Endothelial cell of umbilical vein (primary cell): ENCODE data around the gene SH3BP5L. TPM values are rescaled to one million over a fixed set of nuclear protein-coding genes. Genes with fewer than 3 reads are reported as not detected.

Experiments
- BruUV-seq: library from RNA; stranded (reverse); fragments of 400-500 nt; replicated peaks from 2 replicates; lab custom pipeline; 2021; lab: Mats Ljungman, UMichigan
- CTCF ChIA-PET: fragments of 300-600, 350-600 bp; sonication (Branson Sonifier 250); formaldehyde crosslinking; loops from one replicate; lab custom pipeline; 2021; ENCODE audit warnings: antibody characterized with exemption, inconsistent platforms; lab: Charles Lee
- POLR2A ChIA-PET: fragments of 300-600, 350-600 bp; sonication (Branson Sonifier 250); formaldehyde crosslinking; loops from one replicate; lab custom pipeline; 2021; ENCODE audit warnings: antibody characterized with exemption, inconsistent platforms; lab: Charles Lee
- DNase-seq: peaks from one replicate; pipeline ENCODE4 v3.0.0-alpha.2; 2011; ENCODE audit warnings: low read depth, low spot score
- FAIRE-seq: peaks from 2 replicates; lab custom pipeline; 2011; peaks lifted over from hg19 to GRCh38; lab: Jason Lieb, UNC
- H2AFZ ChIP-seq: 2 replicates; pipeline ENCODE4 v1.6.0; 2012; ENCODE audit warnings: low read depth, low read length, control low read depth, inconsistent platforms
- H3K27ac ChIP-seq: 2 replicates; pipeline ENCODE4 v1.5.1; 2011; ENCODE audit warnings: low read depth, mild to moderate bottlenecking, control low read depth, low read length, moderate library complexity; ENCODE audit not compliant: insufficient read depth
- H3K27me3 ChIP-seq, 2 experiments: 2 replicates each; pipeline versions ENCODE4 v1.6.0 to v1.6.1; 2011; ENCODE audit warnings: low read length in 2 of 2, mixed read lengths in 1 of 2; ENCODE audit not compliant: control insufficient read depth in 2 of 2, insufficient read depth in 2 of 2
- H3K36me3 ChIP-seq, 2 experiments: 2 replicates in 1 of 2; 3 replicates in 1 of 2; pipeline ENCODE4 v1.5.1; 2011; ENCODE audit warnings: low read length in 2 of 2, mild to moderate bottlenecking in 1 of 2, moderate library complexity in 1 of 2; ENCODE audit not compliant: control insufficient read depth in 2 of 2, insufficient read depth in 2 of 2; ENCODE audit errors: extremely low read depth in 1 of 2
- H3K4me1 ChIP-seq: 3 replicates; pipeline ENCODE4 v1.5.1; 2011; ENCODE audit warnings: mild to moderate bottlenecking, low read length; ENCODE audit not compliant: control insufficient read depth, insufficient read depth; ENCODE audit errors: extremely low read depth
- H3K4me2 ChIP-seq: 2 replicates; pipeline ENCODE4 v1.6.1; 2011; ENCODE audit warnings: low read length, control low read depth, mixed read lengths; ENCODE audit not compliant: insufficient read depth
- H3K4me3 ChIP-seq, 3 experiments: fragments of 200-600 bp in 1 of 3; sonication (generic), shearing (Covaris generic) in 1 of 3; replicated peaks in 1 of 3; 2 replicates each; pipeline ENCODE4 v1.5.1; 2011 to 2016; ENCODE audit warnings: control low read depth in 3 of 3, low read length in 3 of 3, mild to moderate bottlenecking in 2 of 3, inconsistent platforms in 1 of 3, low read depth in 1 of 3, moderate library complexity in 1 of 3; ENCODE audit not compliant: insufficient read depth in 1 of 3
- H3K79me2 ChIP-seq: 2 replicates; pipeline ENCODE4 v1.6.0; 2012; ENCODE audit warnings: low read length, inconsistent platforms; ENCODE audit not compliant: control insufficient read depth, insufficient read depth
- H3K9ac ChIP-seq: replicated peaks from 2 replicates; pipeline ENCODE3; 2011; ENCODE audit warnings: low read length, control low read depth; ENCODE audit not compliant: insufficient read depth; ENCODE audit errors: extremely low read depth
- H3K9me1 ChIP-seq: replicated peaks from 3 replicates; pipeline ENCODE4 v1.6.0; 2011; ENCODE audit warnings: mild to moderate bottlenecking, low read length; ENCODE audit not compliant: control insufficient read depth, insufficient read depth; ENCODE audit errors: extremely low read depth
- H3K9me3 ChIP-seq: replicated peaks from 2 replicates; pipeline ENCODE4 v1.5.1; 2012; ENCODE audit warnings: low read length, inconsistent platforms; ENCODE audit not compliant: control insufficient read depth, insufficient read depth
- H4K20me1 ChIP-seq: replicated peaks from 2 replicates; pipeline ENCODE3; 2011; ENCODE audit warnings: mild to moderate bottlenecking, low read length; ENCODE audit not compliant: control insufficient read depth, insufficient read depth; ENCODE audit errors: extremely low read depth
- CTCF ChIP-seq, 2 donors: IDR thresholded peaks; 1 replicate in 1 of 2; 2 replicates in 1 of 2; pipeline ENCODE4 v1.5.1; 2011; ENCODE audit warnings: low read length in 2 of 2, mild to moderate bottlenecking in 2 of 2, moderate library complexity in 2 of 2, control low read depth in 1 of 2, inconsistent platforms in 1 of 2, low read depth in 1 of 2; ENCODE audit not compliant: insufficient read depth in 1 of 2; ENCODE audit errors: extremely low read depth in 1 of 2
- EZH2 ChIP-seq: IDR thresholded peaks from 2 replicates; pipeline ENCODE4 v1.6.1; 2012; ENCODE audit warnings: borderline replicate concordance, low read depth, mild to moderate bottlenecking, moderate library complexity, low read length, inconsistent platforms; ENCODE audit not compliant: severe bottlenecking
- FOS ChIP-seq: IDR thresholded peaks from 2 replicates; pipeline ENCODE4 v1.6.1; 2011; ENCODE audit warnings: mild to moderate bottlenecking, low read length, moderate library complexity, borderline replicate concordance; ENCODE audit not compliant: insufficient read depth
- GATA2 ChIP-seq: IDR thresholded peaks from 2 replicates; pipeline ENCODE4 v1.7.0; 2011; ENCODE audit warnings: low read depth, mild to moderate bottlenecking, moderate library complexity, mixed read lengths, low read length; ENCODE audit not compliant: insufficient read length, insufficient read depth
- JUN ChIP-seq: IDR thresholded peaks from 2 replicates; pipeline ENCODE4 v1.6.1; 2011; ENCODE audit warnings: borderline replicate concordance, low read depth; ENCODE audit not compliant: insufficient read length, insufficient read depth
- MAX ChIP-seq: IDR thresholded peaks from 2 replicates; pipeline ENCODE4 v1.6.1; 2011; ENCODE audit not compliant: insufficient read depth, insufficient read length
- MYC ChIP-seq: IDR thresholded peaks from one replicate; pipeline ENCODE4 v1.6.1; 2011; ENCODE audit warnings: mild to moderate bottlenecking, low read depth, low read length
- POLR2A ChIP-seq: IDR thresholded peaks from 2 replicates; pipeline ENCODE4 v1.6.1; 2012; ENCODE audit warnings: low read depth, mild to moderate bottlenecking, control low read depth, low read length
- POLR2AphosphoS5 ChIP-seq: IDR thresholded peaks from 2 replicates; pipeline ENCODE4 v1.6.1; 2012; ENCODE audit warnings: low read depth, mild to moderate bottlenecking, control low read depth, low read length, moderate library complexity; ENCODE audit not compliant: insufficient read depth
- dilution Hi-C: fragments of 300-500 bp; cut with MboI; formaldehyde crosslinking; loops from one replicate; pipeline ENCODE4 v1.15.0; 2019; ENCODE audit warnings: low sequenced_read_pairs; ENCODE audit not compliant: extremely low pct_ligation_motif_present
- intact Hi-C: fragments of 100-400 bp; cut with micrococcal nuclease; formaldehyde crosslinking; loops from one replicate; pipeline ENCODE4 v1.10.0; 2022
- polyA plus RNA-seq, 4 experiments: library from polyadenylated mRNA; depleted of rRNA in 3 of 4; stranded (reverse) in 3 of 4; unstranded in 1 of 4; fragments of >200 nt; gene quantifications; 2 replicates each; pipeline versions ENCODE4 v1.2.1 to v1.2.3, GENCODE V29; 2011 to 2012; ENCODE audit warnings: missing spikeins in 1 of 4
- total RNA-seq: library from RNA; stranded (reverse); gene quantifications from 2 replicates; pipeline ENCODE4 v1.2.3, GENCODE V29; 2021

Gene SH3BP5L
- total and polyA plus RNA-seq, 2 donors (not counting 3 experiments of a cell fraction or from before 2014, with no cell fraction given), result 24.7 TPM

DNA sequence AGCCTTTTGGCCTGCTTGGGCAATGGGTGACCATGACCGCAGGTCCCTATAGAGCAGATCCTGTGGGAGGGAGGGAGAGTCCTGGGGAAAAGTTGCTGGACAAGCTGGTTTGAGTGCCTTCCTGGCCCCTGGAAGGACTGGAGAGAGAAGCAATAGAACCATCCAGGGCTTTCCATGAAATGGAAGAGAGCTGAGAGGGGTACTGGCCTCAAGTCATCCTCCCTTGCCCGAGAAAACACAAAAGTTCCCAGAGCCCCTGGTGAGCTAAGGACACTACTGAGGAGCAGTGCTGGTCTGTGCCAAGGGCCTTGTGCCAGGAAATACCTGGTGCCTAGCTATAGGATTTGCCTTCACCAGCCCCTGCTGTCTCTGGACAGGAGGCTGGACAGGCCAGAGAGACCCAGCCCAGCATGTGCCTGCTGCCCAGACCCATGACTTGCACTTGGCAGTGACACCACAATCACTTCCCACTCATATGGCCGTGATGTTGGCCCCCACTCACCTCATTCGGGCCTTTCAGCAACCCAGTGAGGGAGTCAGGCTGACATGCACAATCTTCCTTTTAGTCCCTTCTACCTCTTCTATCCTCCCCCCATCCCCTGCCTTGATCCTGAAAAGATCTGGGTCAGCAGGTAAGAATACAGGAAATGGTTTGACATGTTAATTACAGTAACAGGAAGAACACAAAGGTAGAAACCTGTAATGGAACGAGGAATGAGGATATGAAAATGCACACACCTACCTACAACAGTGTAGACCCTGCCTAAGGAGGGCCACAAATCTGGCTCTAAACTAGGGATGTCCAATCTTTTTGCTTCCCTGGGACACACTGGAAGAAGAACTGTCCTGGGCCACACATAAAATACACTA lies 7.0 kb downstream of the SH3BP5L start:
- no peaks in the 10 kb centered on the region for H3K9me1 ChIP-seq
- ChIA-PET POLR2A (no interaction called here), CTCF (interaction anchor here (1.2 kb wide), 1 partner anchor 29 kb away, joined by 3 read pairs; no protein-coding TSS in a partner anchor)
- no peaks in the 10 kb centered on the region for H3K27me3 ChIP-seq
- H2AFZ ChIP-seq, result no peak overlapping the region
- peaks cover 10 to 44% of the 10 kb centered on the region in 2 experiments for H3K36me3 ChIP-seq
- H4K20me1 ChIP-seq, result no peaks in the 10 kb centered on the region
- no TSS peak for BruUV-seq
- H3K9ac ChIP-seq, result no peak overlapping the region
- H3K4me2 ChIP-seq, result no peak overlapping the region
- DNase-seq (no peak), FAIRE-seq (no peak)
- dilution Hi-C loops (no loop called here), intact Hi-C loops (no loop called here)
- H3K4me3 ChIP-seq, result no peak overlapping the region
- H3K9me3 ChIP-seq, result no peaks in the 10 kb centered on the region
- H3K4me1 ChIP-seq, result peaks cover 12% of the 10 kb centered on the region
- H3K79me2 ChIP-seq, result peaks cover 41% of the 10 kb centered on the region
- no peak overlapping the region for H3K27ac ChIP-seq
- TF ChIP-seq FOS (no peak), MAX (no peak)

DNA sequence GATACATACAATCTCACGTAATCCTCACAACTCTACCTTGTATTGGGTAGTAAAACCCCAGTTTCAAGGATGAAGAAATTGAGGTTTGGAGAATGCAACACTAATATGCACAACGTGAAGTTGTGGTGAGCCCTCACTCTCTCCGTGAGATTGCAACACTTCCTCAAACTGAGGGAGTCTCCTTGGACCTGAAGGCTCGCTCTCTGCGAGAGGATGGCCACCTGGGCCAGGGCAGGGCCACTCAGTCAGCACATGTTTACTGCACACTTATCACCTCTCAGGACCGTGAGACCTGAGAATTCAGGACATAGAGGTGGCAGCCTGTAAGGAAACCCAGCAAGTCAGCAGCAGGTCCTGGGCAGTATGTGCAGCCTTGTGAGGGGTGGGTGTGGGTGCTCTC lies 8.7 kb downstream of the SH3BP5L start:
- DNase-seq, result no peak
- Histone ChIP-seq H3K9me1 (no peaks in the 10 kb centered on the region), H3K9ac (no peak overlapping the region), H2AFZ (no peak overlapping the region), H3K9me3 (no peaks in the 10 kb centered on the region), H3K79me2 (peaks cover 26% of the 10 kb centered on the region), H3K4me1 (peaks cover 6% of the 10 kb centered on the region), H3K4me2 (no peak overlapping the region), H3K27me3 (no peaks in the 10 kb centered on the region), H3K27ac (no peak overlapping the region), H4K20me1 (no peaks in the 10 kb centered on the region), H3K36me3 (peaks cover 12 to 51% of the 10 kb centered on the region in 2 experiments), H3K4me3 (no peak overlapping the region)
- BruUV-seq, result no TSS peak
- intact Hi-C loops (no loop called here), dilution Hi-C loops (no loop called here)
- no peak for FAIRE-seq
- ChIA-PET CTCF (no interaction called here), POLR2A (no interaction called here)
- no peak for TF ChIP-seq GATA2
- no peak for TF ChIP-seq CTCF (IDR thresholded peaks at IDR 0.05; ENCODE audit: extremely low read depth in 1 of 2, insufficient read depth in 1 of 2, low read depth in 1 of 2, low read length in 2 of 2)
- TF ChIP-seq POLR2A, result no peak
- TF ChIP-seq EZH2, result no peak
- TF ChIP-seq JUN, result no peak
- no peak for TF ChIP-seq MYC
- TF ChIP-seq FOS, result no peak
- TF ChIP-seq POLR2AphosphoS5, result no peak
- TF ChIP-seq MAX, result no peak
